Retina (tissue), 1 donor: ENCODE data around the gene LY6G6D.

Experiments
- DNase-seq: peaks from one replicate; pipeline ENCODE4 v3.0.0-alpha.2; 2016

The LY6G6D gene

GRCh38 chr6:31737315-31737990 lies 22.3 kb downstream of the LY6G6D start:
- DNase-seq: peak; percentile 59

GRCh38 chr6:31737991-31738979 lies 23.1 kb downstream of the LY6G6D start:
- peak; percentile 54 for DNase-seq

DNA sequence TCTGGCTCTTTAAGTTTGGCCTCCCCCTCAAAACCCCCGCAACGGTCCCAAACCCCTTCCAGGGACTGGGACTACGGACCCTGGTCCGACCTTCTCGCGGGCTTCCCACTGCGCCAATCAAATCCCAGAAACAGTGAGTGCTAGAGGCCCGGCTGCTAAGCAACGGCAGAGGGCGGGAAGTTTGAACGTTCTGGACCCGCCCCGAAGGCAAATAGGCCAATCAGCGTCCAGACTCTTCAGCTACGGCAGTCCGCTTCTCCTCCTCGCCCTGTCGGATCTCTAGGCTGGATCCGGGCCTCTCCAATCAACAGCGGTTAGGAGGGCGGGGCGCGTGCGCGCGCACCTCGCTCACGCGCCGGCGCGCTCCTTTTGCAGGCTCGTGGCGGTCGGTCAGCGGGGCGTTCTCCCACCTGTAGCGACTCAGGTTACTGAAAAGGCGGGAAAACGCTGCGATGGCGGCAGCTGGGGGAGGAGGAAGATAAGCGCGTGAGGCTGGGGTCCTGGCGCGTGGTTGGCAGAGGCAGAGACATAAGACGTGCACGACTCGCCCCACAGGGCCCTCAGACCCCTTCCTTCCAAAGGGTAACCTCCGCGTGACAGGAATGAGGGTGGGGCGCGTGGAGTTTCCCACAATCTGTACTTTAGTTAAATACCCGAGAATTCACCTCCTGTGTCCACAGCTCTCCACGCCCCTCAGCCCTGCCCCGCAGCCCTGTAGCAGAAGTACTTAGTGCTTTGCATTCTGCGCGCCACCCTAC lies 24.7 kb downstream of the LY6G6D start, which contains the start of gene MSH5:
MSH5 (plus strand) TSS at position 367 of the 758 bp plus-strand sequence. CDS start 462 bp downstream, outside the sequence.
- DNase-seq: peak; percentile 99

- no peak for DNase-seq
These were observed 25.5 kb downstream of the LY6G6D start for GRCh38 chr6:31740397-31741223.

DNA sequence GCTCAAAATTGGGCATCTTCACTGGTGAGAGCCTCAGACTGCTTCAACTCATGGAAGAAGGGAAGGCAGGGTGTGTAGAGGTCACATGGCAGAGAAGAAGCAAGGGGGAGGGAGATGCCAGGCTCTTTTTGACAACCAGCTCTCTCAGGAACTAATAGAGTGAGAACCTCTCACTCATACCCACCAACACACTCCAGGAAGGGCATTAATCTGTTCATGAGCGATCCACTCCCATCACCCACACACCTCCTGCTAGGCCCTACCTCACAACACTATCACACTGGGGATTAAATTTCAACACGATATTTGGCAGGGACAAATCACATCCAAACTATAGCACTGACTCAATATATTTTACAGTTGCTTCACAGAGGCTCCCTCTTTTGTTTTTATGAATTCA lies 26.7 kb downstream of the LY6G6D start:
- DNase-seq: no peak

GRCh38 chr6:31742894-31743293 lies 27.7 kb downstream of the LY6G6D start:
- DNase-seq: no peak

- no peak for DNase-seq
These were observed 29.3 kb downstream of the LY6G6D start for GRCh38 chr6:31744422-31744821.

GRCh38 chr6:31749301-31750036 lies 34.3 kb downstream of the LY6G6D start:
- no peak for DNase-seq

DNA sequence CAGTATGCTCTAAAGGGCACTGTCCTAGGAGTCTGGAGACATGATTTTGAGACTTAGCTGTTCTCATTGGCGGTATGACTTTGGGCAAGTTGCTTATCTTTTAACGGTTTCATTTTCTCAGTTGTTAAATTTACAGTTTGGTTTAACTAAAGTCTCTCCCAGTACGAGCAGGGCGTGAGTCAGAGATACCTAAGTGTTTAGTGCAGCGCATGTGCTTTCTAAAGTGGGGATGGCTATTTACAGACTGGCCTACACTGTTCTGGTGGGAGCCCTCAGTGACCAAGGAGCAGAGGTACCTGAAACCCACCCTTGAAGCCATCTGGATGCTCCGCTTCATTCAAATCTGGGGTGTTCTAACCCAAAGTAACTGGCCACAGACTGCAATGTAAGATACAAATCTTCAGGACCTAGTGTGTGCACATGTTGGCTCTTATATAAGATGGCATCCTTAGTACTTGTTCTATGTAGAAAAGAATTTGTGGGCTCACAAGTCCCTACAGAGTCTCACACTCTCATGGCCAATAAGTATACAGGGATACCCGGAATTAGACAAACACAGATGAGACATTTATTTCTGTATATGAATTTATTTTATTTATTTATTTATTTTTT lies 35.4 kb downstream of the LY6G6D start:
- no peak for DNase-seq

DNA sequence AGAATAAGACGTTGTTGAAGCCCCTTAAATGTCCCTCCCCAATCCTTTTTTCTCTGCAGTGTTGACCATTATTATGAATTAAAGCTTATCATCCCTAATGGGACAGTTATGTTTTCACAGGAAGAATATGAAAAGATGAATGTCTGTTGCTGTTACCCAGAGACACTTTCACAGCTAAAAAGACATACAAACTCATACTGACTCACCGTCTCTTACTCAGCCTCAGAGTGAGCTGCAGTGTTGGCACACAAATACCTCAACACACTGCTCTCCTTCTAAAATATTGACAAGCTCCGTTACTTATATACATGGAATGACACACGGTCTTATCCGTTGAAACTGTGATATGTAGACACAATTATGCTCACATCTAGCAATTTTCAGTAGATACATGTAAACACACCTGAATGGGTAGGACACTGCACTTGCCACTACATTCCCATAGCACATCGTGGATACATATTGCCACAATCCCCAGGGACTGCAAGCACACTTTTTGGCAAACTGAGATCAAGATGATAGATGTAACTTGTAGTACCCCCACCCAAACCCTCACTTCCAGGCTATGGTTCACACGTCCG lies 37.7 kb downstream of the LY6G6D start:
- no peak for DNase-seq

DNA sequence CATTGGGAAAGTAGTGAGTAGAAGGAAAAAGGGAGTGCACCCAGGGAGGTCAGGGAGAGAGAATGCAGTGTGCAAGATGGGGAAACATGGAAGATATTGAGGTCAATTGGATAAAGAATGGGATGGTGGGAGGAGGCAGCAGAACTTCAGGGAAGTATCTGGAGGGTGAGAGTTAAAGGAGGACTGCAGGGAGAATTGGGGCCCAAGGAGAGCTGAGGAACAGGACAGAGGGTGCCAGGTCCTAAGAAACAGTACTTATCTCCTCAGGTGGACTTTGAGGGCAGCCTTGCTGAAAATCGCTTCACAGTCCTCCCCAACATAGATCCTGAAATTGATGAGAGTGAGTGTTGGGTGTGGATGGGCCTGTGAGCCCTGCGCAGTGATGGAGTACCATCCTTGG lies 43.1 kb downstream of the LY6G6D start:
- no peak for DNase-seq

DNA sequence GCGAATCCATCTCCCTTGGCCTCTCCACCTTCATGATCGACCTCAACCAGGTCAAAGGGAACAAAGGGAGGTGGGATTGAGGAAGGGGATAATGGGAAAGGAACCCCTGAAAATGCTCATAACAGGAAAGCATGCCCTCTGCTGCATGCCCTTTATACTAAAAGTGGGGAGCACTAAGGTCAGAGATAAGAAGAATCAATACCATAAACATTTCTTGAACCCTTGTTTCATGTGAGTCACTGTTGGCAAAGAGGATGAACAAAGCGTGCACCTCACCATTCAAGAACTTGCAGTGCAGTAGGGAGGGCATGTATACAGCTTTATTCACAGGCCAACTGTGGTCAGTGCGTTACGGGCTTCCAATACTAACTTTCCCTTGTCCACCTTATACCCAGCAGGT lies 45.6 kb downstream of the LY6G6D start:
- DNase-seq: no peak

DNA sequence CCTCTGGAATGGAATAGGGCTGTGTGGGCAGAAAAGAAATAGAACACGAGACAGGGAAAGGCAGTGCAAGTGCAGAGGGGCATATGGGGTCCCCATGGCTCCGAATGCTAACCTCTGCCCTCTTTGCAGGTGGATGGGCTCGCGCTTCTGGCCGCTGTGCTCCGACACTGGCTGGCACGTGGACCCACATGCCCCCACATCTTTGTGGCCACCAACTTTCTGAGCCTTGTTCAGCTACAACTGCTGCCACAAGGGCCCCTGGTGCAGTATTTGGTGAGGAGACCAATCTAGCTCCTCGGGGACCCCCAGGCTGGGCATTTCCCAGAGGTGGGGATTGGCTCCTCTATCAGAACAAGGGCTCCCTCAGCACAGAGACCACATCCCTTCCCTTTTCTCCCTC lies 46.2 kb downstream of the LY6G6D start:
- no peak for DNase-seq

GRCh38 chr6:31762356-31762755 lies 47.2 kb downstream of the LY6G6D start, which contains the start of gene SAPCD1:
Gene SAPCD1, plus strand, starts transcription at chr6:31762656. Its CDS starts 399 bp downstream, at chr6:31763055.
- no peak for DNase-seq

- no peak for DNase-seq
These were observed 47.9 kb downstream of the LY6G6D start for GRCh38 chr6:31762878-31763618.

DNA sequence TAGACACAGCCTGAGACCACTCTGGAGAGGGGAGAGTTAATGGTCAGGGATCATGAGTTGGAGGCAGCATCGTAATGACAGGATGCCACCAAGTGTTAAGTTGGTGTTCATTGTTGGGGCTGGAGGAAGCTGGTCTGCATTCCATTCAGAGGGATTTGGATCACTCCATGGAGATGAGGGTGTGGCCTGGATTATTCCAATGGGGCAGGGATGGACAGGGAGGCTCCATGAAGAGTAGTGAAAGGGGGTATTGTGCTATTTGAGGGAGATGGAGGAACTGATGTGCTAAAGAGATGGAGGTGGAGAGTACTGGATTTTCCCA lies 48.4 kb downstream of the LY6G6D start:
- DNase-seq: peak; percentile 84

DNA sequence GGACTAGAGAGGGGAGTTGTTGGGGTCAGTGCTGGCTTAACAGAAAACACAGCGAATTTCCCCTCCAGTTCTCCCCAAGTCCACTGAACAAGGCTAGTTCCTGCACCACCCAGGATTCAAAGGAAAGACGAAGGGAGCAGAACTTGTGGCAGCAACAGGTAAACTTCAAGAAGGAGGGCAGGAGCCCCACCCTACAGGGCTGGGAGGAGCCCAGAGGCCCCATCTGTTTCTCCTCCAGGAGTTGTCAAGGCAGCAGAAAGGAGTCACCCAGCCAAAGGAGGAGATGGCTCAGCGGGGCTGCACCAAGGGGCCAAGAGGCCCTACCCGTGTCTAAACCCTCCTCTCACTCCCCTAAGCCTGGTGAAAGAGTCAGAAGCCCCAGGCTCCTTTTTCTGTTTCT lies 49.0 kb downstream of the LY6G6D start:
- DNase-seq: no peak

GRCh38 chr6:31765559-31765909 lies 50.4 kb downstream of the LY6G6D start:
- DNase-seq: no peak

- peak; percentile 79 for DNase-seq
These were observed 51.0 kb downstream of the LY6G6D start for GRCh38 chr6:31765910-31766794.
